Measurements from ENCODE around the gene ANKRD11. TPM values are rescaled to one million over a fixed set of nuclear protein-coding genes. Genes with fewer than 3 reads are reported as not detected.
A peak's percentile ranks its signal among the peaks of the same experiment; 100 is the strongest.

The ANKRD11 gene
- total RNA-seq, 1 experiment from 2014 or later = 242 TPM

DNA sequence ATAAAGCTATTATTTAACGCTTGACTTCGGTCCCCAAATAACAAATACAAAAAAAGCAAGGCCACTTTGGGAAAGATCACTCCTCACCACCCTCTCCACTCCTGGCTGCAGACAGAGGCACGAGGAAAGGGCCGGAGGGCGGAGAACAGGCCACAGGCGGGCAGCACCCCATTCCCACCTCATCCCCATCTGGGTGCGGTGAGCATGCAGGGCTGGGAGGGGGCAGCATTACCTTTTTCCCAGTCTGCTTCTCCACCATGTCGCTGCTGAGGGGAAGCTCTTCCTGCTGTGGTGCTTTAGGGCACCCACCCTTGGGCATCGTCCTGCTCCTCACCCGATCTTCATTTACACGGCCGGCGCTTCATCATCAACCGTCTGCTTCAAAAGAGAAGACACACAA is 173.7 kb downstream of the ANKRD11 start:
- peaks cover 78% of the 10 kb centered on the region for H3K4me1 Mint-ChIP-seq (ENCODE audit: low read depth, unreplicated experiment)
- intact Hi-C loops (cut with micrococcal nuclease; ENCODE audit: unreplicated experiment) = no loop called here
- peak overlapping the region; percentile 65 for H3K27ac Mint-ChIP-seq (ENCODE audit: unreplicated experiment)
- H3K4me3 Mint-ChIP-seq (ENCODE audit: low read depth, unreplicated experiment) = peak overlapping the region; percentile 74
- H3K9me3 Mint-ChIP-seq (ENCODE audit: low read depth, unreplicated experiment) = no peaks in the 10 kb centered on the region
- CTCF ChIA-PET = interaction anchor here (1.6 to 2.4 kb wide), 2 partner anchors 9 to 191 kb away, joined by 4 to 5 read pairs; no protein-coding TSS in a partner anchor
- peaks cover 76% of the 10 kb centered on the region for H3K36me3 Mint-ChIP-seq (ENCODE audit: insufficient read depth, unreplicated experiment)
- no peaks in the 10 kb centered on the region for H3K27me3 Mint-ChIP-seq (ENCODE audit: unreplicated experiment)
- no peak for DNase-seq
- BruUV-seq (replicated peaks) = no TSS peak
- TF ChIP-seq, protein P1, sequence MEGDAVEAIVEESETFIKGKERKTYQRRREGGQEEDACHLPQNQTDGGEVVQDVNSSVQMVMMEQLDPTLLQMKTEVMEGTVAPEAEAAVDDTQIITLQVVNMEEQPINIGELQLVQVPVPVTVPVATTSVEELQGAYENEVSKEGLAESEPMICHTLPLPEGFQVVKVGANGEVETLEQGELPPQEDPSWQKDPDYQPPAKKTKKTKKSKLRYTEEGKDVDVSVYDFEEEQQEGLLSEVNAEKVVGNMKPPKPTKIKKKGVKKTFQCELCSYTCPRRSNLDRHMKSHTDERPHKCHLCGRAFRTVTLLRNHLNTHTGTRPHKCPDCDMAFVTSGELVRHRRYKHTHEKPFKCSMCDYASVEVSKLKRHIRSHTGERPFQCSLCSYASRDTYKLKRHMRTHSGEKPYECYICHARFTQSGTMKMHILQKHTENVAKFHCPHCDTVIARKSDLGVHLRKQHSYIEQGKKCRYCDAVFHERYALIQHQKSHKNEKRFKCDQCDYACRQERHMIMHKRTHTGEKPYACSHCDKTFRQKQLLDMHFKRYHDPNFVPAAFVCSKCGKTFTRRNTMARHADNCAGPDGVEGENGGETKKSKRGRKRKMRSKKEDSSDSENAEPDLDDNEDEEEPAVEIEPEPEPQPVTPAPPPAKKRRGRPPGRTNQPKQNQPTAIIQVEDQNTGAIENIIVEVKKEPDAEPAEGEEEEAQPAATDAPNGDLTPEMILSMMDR (IDR thresholded peaks at IDR 0.05; ENCODE audit: unreplicated experiment) = no peak

- H3K4me1 Mint-ChIP-seq (ENCODE audit: low read depth, unreplicated experiment) = peaks cover 73% of the 10 kb centered on the region
- no peaks in the 10 kb centered on the region for H3K27me3 Mint-ChIP-seq (ENCODE audit: unreplicated experiment)
- peaks cover 81% of the 10 kb centered on the region for H3K36me3 Mint-ChIP-seq (ENCODE audit: insufficient read depth, unreplicated experiment)
- TF ChIP-seq, protein P1 (IDR thresholded peaks at IDR 0.05; ENCODE audit: unreplicated experiment) = no peak
- peak overlapping the region; percentile 74 for H3K4me3 Mint-ChIP-seq (ENCODE audit: low read depth, unreplicated experiment)
- no peaks in the 10 kb centered on the region for H3K9me3 Mint-ChIP-seq (ENCODE audit: low read depth, unreplicated experiment)
- peak; percentile 67 for DNase-seq
- CTCF ChIA-PET = interaction anchor here (0.9 to 2.4 kb wide), 3 partner anchors 10 to 192 kb away, joined by 4 to 8 read pairs (median 5); no protein-coding TSS in a partner anchor
- BruUV-seq (replicated peaks) = no TSS peak
- intact Hi-C loops (cut with micrococcal nuclease; ENCODE audit: unreplicated experiment) = no loop called here
- peak overlapping the region; percentile 65 for H3K27ac Mint-ChIP-seq (ENCODE audit: unreplicated experiment)
These were observed 174.4 kb downstream of the ANKRD11 start for GRCh38 chr16:89315791-89316581.

- no TSS peak for BruUV-seq (replicated peaks)
- H3K27ac Mint-ChIP-seq (ENCODE audit: unreplicated experiment) = peak overlapping the region; percentile 65
- intact Hi-C loops (cut with micrococcal nuclease; ENCODE audit: unreplicated experiment) = no loop called here
- TF ChIP-seq, protein P1 (IDR thresholded peaks at IDR 0.05; ENCODE audit: unreplicated experiment) = no peak
- CTCF ChIA-PET = interaction anchor here (0.9 to 2.4 kb wide), 3 partner anchors 11 to 192 kb away, joined by 4 to 8 read pairs (median 5); no protein-coding TSS in a partner anchor
- DNase-seq = no peak
- peaks cover 66% of the 10 kb centered on the region for H3K4me1 Mint-ChIP-seq (ENCODE audit: low read depth, unreplicated experiment)
- H3K9me3 Mint-ChIP-seq (ENCODE audit: low read depth, unreplicated experiment) = no peaks in the 10 kb centered on the region
- H3K27me3 Mint-ChIP-seq (ENCODE audit: unreplicated experiment) = no peaks in the 10 kb centered on the region
- H3K4me3 Mint-ChIP-seq (ENCODE audit: low read depth, unreplicated experiment) = peak overlapping the region; percentile 74
- peaks cover 85% of the 10 kb centered on the region for H3K36me3 Mint-ChIP-seq (ENCODE audit: insufficient read depth, unreplicated experiment)
These were observed 175.1 kb downstream of the ANKRD11 start for GRCh38 chr16:89315271-89315670.

GRCh38 chr16:89314854-89315253 is 175.5 kb downstream of the ANKRD11 start:
- intact Hi-C loops (cut with micrococcal nuclease; ENCODE audit: unreplicated experiment) = no loop called here
- peaks cover 85% of the 10 kb centered on the region for H3K36me3 Mint-ChIP-seq (ENCODE audit: insufficient read depth, unreplicated experiment)

More at GRCh38 chr16:89314854-89315253, 175.5 kb downstream of the ANKRD11 start:
- H3K4me1 Mint-ChIP-seq (ENCODE audit: low read depth, unreplicated experiment) = peaks cover 62% of the 10 kb centered on the region
- H3K27ac Mint-ChIP-seq (ENCODE audit: unreplicated experiment) = peak overlapping the region; percentile 13
- no peak for DNase-seq
- H3K27me3 Mint-ChIP-seq (ENCODE audit: unreplicated experiment) = no peaks in the 10 kb centered on the region
- no peaks in the 10 kb centered on the region for H3K9me3 Mint-ChIP-seq (ENCODE audit: low read depth, unreplicated experiment)
- CTCF ChIA-PET = no interaction called here
- TF ChIP-seq, protein P1 (IDR thresholded peaks at IDR 0.05; ENCODE audit: unreplicated experiment) = no peak
- no peak overlapping the region for H3K4me3 Mint-ChIP-seq (ENCODE audit: low read depth, unreplicated experiment)
- no TSS peak for BruUV-seq (replicated peaks)

All from Calu3 (cell line).